ENCODE measurements around the gene NCLN. TPM values are rescaled to one million over a fixed set of nuclear protein-coding genes. Genes with fewer than 3 reads are reported as not detected.
"Not testable (repeated sequence)": the region's sequence is repeated elsewhere in the genome, so short reads cannot be mapped to it uniquely, and the experiment has no call there.

The NCLN gene
- total and polyA plus RNA-seq, 8 donors, result 29.1 to 121 (median 39.1) TPM

GRCh38 chr19:3151563-3152418, 33.9 kb upstream of the NCLN start:
- H3K9me3 ChIP-seq, result no peaks in the 10 kb centered on the region
- ATAC-seq (no peak), DNase-seq (no peak)
- H3K27me3 ChIP-seq, result no peaks in the 10 kb centered on the region
- no peak overlapping the region for H3K4me3 ChIP-seq
- H3K27ac ChIP-seq, result peak overlapping the region in 1 of 2 donors; percentile 23
- no peak for TF ChIP-seq CTCF (IDR thresholded peaks at IDR 0.05)
- H3K4me1 ChIP-seq, result peaks cover 0 to 34% of the 10 kb centered on the region in 2 donors
- intact Hi-C loops (cut with DNase I), result no loop called here
- peaks cover 0 to 64% of the 10 kb centered on the region in 2 donors for H3K36me3 ChIP-seq

GRCh38 chr19:3152419-3152780, 33.3 kb upstream of the NCLN start:
- ATAC-seq, result no peak
- DNase-seq, result no peak
- intact Hi-C loops (cut with DNase I), result no loop called here

GRCh38 chr19:3153286-3154230, 32.2 kb upstream of the NCLN start:
- Histone ChIP-seq H3K36me3 (peaks cover 0 to 75% of the 10 kb centered on the region in 2 donors), H3K27ac (peak overlapping the region in 1 of 2 donors; percentile 23), H3K4me1 (peaks cover 0 to 30% of the 10 kb centered on the region in 2 donors), H3K4me3 (no peak overlapping the region), H3K27me3 (no peaks in the 10 kb centered on the region), H3K9me3 (no peaks in the 10 kb centered on the region)
- TF ChIP-seq CTCF (IDR thresholded peaks at IDR 0.05), result no peak
- DNase-seq (no peak), ATAC-seq (no peak)
- intact Hi-C loops (cut with DNase I), result no loop called here

More at GRCh38 chr19:3152419-3152780, 33.3 kb upstream of the NCLN start:
- peaks cover 0 to 70% of the 10 kb centered on the region in 2 donors for H3K36me3 ChIP-seq
- peak overlapping the region in 1 of 2 donors; percentile 23 for H3K27ac ChIP-seq
- no peak overlapping the region for H3K4me3 ChIP-seq
- TF ChIP-seq CTCF (IDR thresholded peaks at IDR 0.05), result no peak
- no peaks in the 10 kb centered on the region for H3K27me3 ChIP-seq
- no peaks in the 10 kb centered on the region for H3K9me3 ChIP-seq
- peaks cover 0 to 30% of the 10 kb centered on the region in 2 donors for H3K4me1 ChIP-seq

- Histone ChIP-seq H3K36me3 (peaks cover 0 to 74% of the 10 kb centered on the region in 2 donors), H3K4me3 (peak overlapping the region in 1 of 2 donors; percentile 30), H3K27ac (peak overlapping the region; percentile 13 to 88), H3K4me1 (peaks cover 0 to 30% of the 10 kb centered on the region in 2 donors)
- H3K9me3 ChIP-seq; H3K27me3 ChIP-seq; DNase-seq; ATAC-seq; intact Hi-C loops (cut with DNase I): not testable (repeated sequence)
Measured at GRCh38 chr19:3154447-3154846, 31.3 kb upstream of the NCLN start.

- Histone ChIP-seq H3K27ac (peak overlapping the region; percentile 54 to 88), H3K36me3 (peaks cover 0 to 74% of the 10 kb centered on the region in 2 donors), H3K27me3 (no peaks in the 10 kb centered on the region), H3K4me3 (peak overlapping the region in 1 of 2 donors; percentile 30), H3K9me3 (no peaks in the 10 kb centered on the region), H3K4me1 (peaks cover 0 to 30% of the 10 kb centered on the region in 2 donors)
- ATAC-seq (peak; percentile 87), DNase-seq (peak in 3 of 4 donors; percentile 48 to 88 (median 86))
- intact Hi-C loops (cut with DNase I), result no loop called here
- TF ChIP-seq CTCF (IDR thresholded peaks at IDR 0.05), result no peak
Measured at GRCh38 chr19:3154957-3155736, 30.6 kb upstream of the NCLN start.
